Right cardiac atrium (tissue), 5 donors: ENCODE results near the gene TFB2M. TPM values are rescaled to one million over a fixed set of nuclear protein-coding genes. Genes with fewer than 3 reads are reported as not detected.
"Not testable (repeated sequence)": the region's sequence is repeated elsewhere in the genome, so short reads cannot be mapped to it uniquely, and the experiment has no call there.

ENCODE experiments used
- ATAC-seq, 2 donors: fragments of 200-7000 bp; cut with Tn5 transposase; one replicate each; pipeline versions ENCODE4 v1.8.0 to v1.9.1; 2020; ENCODE audit warnings: moderate library complexity in 2 of 2, mild to moderate bottlenecking in 1 of 2
- DNase-seq, 3 donors: peaks; one replicate each; pipeline ENCODE4 v3.0.0-alpha.2; 2020
- H3K27ac ChIP-seq: one replicate; pipeline ENCODE4 v1.5.1; 2013; ENCODE audit warnings: mild to moderate bottlenecking, low read length, control low read depth, moderate library complexity
- H3K27me3 ChIP-seq: one replicate; pipeline ENCODE4 v1.6.1; 2013; ENCODE audit not compliant: control insufficient read depth, insufficient read depth
- H3K4me1 ChIP-seq: one replicate; pipeline ENCODE4 v1.6.1; 2013; ENCODE audit warnings: low read length; ENCODE audit not compliant: control insufficient read depth, insufficient read depth
- H3K4me3 ChIP-seq: one replicate; pipeline ENCODE4 v1.5.1; 2013; ENCODE audit warnings: low read length, control low read depth
- H3K9me3 ChIP-seq: one replicate; pipeline ENCODE4 v1.6.1; 2013; ENCODE audit warnings: low read length; ENCODE audit not compliant: control insufficient read depth
- WGBS: extraction: QIAGEN DNeasy Blood & Tissue Kit; methylation state at CpG from one replicate; pipeline ENCODE4 v1.1.7; 2013; 5-methylcytosine and 5-hydroxymethylcytosine counted together
- intact Hi-C, 4 donors: fragments of 100-400 bp; cut with DNase I; formaldehyde crosslinking; loops; one replicate each; pipeline versions ENCODE4 v1.11.0 to v1.14.0; 2022 to 2023
- polyA plus RNA-seq: library from polyadenylated mRNA; stranded (reverse); fragments of 200-250 nt; gene quantifications from one replicate; pipeline ENCODE4 v1.2.3, GENCODE V29; 2013
- total RNA-seq, 4 donors: library from RNA; stranded (reverse); fragmentation: NEBNext Ultra II Directional; extraction: Animal tissue kit (Norgen Biotek cat#: 25700); gene quantifications; one replicate each; pipeline ENCODE4 v1.2.1, GENCODE V29; 2021
- donor health status: healthy with polysubstance abuse.
- donor health status: DM: no; HTN: yes; CAD: no.
- donor health status: DM: no; HTN: no; CAD: no.
- donor health status: DM: no; HTN: yes; CAD: no; lungs with severe emphysema.
- donor health status: DM: yes; HTN: yes; CAD: no.

TFB2M gene
- total and polyA plus RNA-seq, 5 donors = 9.9 to 13.6 (median 10.9) TPM

- no peak overlapping the region for H3K4me3 ChIP-seq
- no peaks in the 10 kb centered on the region for H3K9me3 ChIP-seq
- 92% methylated on average over 2 of the region's 2 CpGs for WGBS
- H3K27ac ChIP-seq = peak overlapping the region; percentile 20
- H3K27me3 ChIP-seq = no peaks in the 10 kb centered on the region
- H3K4me1 ChIP-seq = peaks cover 25% of the 10 kb centered on the region
- intact Hi-C loops = no loop called here
- DNase-seq = no peak
- ATAC-seq = no peak
Measured at GRCh38 chr1:246583056-246583440, 17.0 kb upstream of the TFB2M start.

- intact Hi-C loops = no loop called here
- H3K27ac ChIP-seq = peak overlapping the region; percentile 20
Measured at GRCh38 chr1:246582301-246583055, 16.4 kb upstream of the TFB2M start.

GRCh38 chr1:246580497-246581370, 14.7 kb upstream of the TFB2M start:
- H3K9me3 ChIP-seq = no peaks in the 10 kb centered on the region
- ATAC-seq = no peak
- H3K4me1 ChIP-seq = peaks cover 25% of the 10 kb centered on the region
- peak overlapping the region; percentile 19 for H3K27ac ChIP-seq
- no peaks in the 10 kb centered on the region for H3K27me3 ChIP-seq
- no peak overlapping the region for H3K4me3 ChIP-seq
- DNase-seq = no peak
- intact Hi-C loops = no loop called here
- 84% methylated on average over 15 of the region's 15 CpGs for WGBS

More at GRCh38 chr1:246582301-246583055, 16.4 kb upstream of the TFB2M start:
- no peaks in the 10 kb centered on the region for H3K9me3 ChIP-seq
- 80% methylated on average over 17 of the region's 17 CpGs for WGBS
- H3K4me1 ChIP-seq = peaks cover 25% of the 10 kb centered on the region
- ATAC-seq = no peak
- no peak overlapping the region for H3K4me3 ChIP-seq
- no peaks in the 10 kb centered on the region for H3K27me3 ChIP-seq
- DNase-seq = peak in 1 of 3 donors; percentile 51

- Histone ChIP-seq H3K4me3 (no peak overlapping the region), H3K9me3 (no peaks in the 10 kb centered on the region), H3K4me1 (peaks cover 20% of the 10 kb centered on the region), H3K27me3 (no peaks in the 10 kb centered on the region), H3K27ac (no peak overlapping the region)
- DNase-seq = no peak
- intact Hi-C loops = no loop called here
- 5% methylated on average over 3 of the region's 3 CpGs for WGBS
- peak; percentile 58 to 74 for ATAC-seq
Measured at GRCh38 chr1:246579818-246580217, 13.8 kb upstream of the TFB2M start.

- no peak overlapping the region for H3K27ac ChIP-seq
- no peaks in the 10 kb centered on the region for H3K9me3 ChIP-seq
- no peaks in the 10 kb centered on the region for H3K27me3 ChIP-seq
- 24% methylated on average over 2 of the region's 2 CpGs for WGBS
- DNase-seq (no peak), ATAC-seq (no peak)
- H3K4me1 ChIP-seq = peaks cover 10% of the 10 kb centered on the region
- no peak overlapping the region for H3K4me3 ChIP-seq
- intact Hi-C loops = no loop called here
Measured at GRCh38 chr1:246577720-246578106, 11.7 kb upstream of the TFB2M start.

- H3K27ac ChIP-seq = no peak overlapping the region
- H3K9me3 ChIP-seq = no peaks in the 10 kb centered on the region
- 68% methylated on average over 5 of the region's 5 CpGs for WGBS
- ATAC-seq = no peak
- no peaks in the 10 kb centered on the region for H3K27me3 ChIP-seq
- DNase-seq = no peak
- H3K4me1 ChIP-seq = peaks cover 9% of the 10 kb centered on the region
- H3K4me3 ChIP-seq = no peak overlapping the region
- intact Hi-C loops = no loop called here
Measured at GRCh38 chr1:246577082-246577719, 11.1 kb upstream of the TFB2M start.

GRCh38 chr1:246576709-246577032, 10.6 kb upstream of the TFB2M start:
- H3K4me1 ChIP-seq = peaks cover 9% of the 10 kb centered on the region
- intact Hi-C loops = no loop called here

GRCh38 chr1:246573491-246573890, 7.4 kb upstream of the TFB2M start:
- WGBS = 44% methylated on average over 6 of the region's 6 CpGs
- Histone ChIP-seq H3K27ac (peak overlapping the region; percentile 52), H3K4me3 (no peak overlapping the region), H3K4me1 (no peaks in the 10 kb centered on the region), H3K27me3 (no peaks in the 10 kb centered on the region), H3K9me3 (no peaks in the 10 kb centered on the region)
- ATAC-seq (peak; percentile 9 to 32), DNase-seq (no peak)
- intact Hi-C loops = no loop called here

More at GRCh38 chr1:246576709-246577032, 10.6 kb upstream of the TFB2M start:
- DNase-seq (no peak), ATAC-seq (no peak)
- H3K27ac ChIP-seq = no peak overlapping the region
- 68% methylated on average over 3 of the region's 3 CpGs for WGBS
- no peaks in the 10 kb centered on the region for H3K27me3 ChIP-seq
- H3K9me3 ChIP-seq = no peaks in the 10 kb centered on the region
- no peak overlapping the region for H3K4me3 ChIP-seq

GRCh38 chr1:246572785-246573184, 6.7 kb upstream of the TFB2M start:
- no peaks in the 10 kb centered on the region for H3K27me3 ChIP-seq
- intact Hi-C loops = no loop called here

GRCh38 chr1:246571953-246572352, 5.9 kb upstream of the TFB2M start:
- WGBS = 98% methylated on average over 1 of the region's 1 CpG
- Histone ChIP-seq H3K27me3 (no peaks in the 10 kb centered on the region), H3K4me3 (no peak overlapping the region), H3K27ac (peak overlapping the region; percentile 25), H3K9me3 (no peaks in the 10 kb centered on the region), H3K4me1 (no peaks in the 10 kb centered on the region)
- intact Hi-C loops = no loop called here
- ATAC-seq (no peak), DNase-seq (no peak)

More at GRCh38 chr1:246572785-246573184, 6.7 kb upstream of the TFB2M start:
- H3K27ac ChIP-seq = peak overlapping the region; percentile 27
- H3K4me3 ChIP-seq = no peak overlapping the region
- WGBS = 57% methylated on average over 3 of the region's 3 CpGs
- no peak for DNase-seq
- ATAC-seq = no peak
- no peaks in the 10 kb centered on the region for H3K9me3 ChIP-seq
- no peaks in the 10 kb centered on the region for H3K4me1 ChIP-seq

GRCh38 chr1:246571309-246571708, 5.2 kb upstream of the TFB2M start:
- 54% methylated on average over 4 of the region's 4 CpGs for WGBS
- H3K9me3 ChIP-seq, intact Hi-C loops, H3K4me3 ChIP-seq, DNase-seq, H3K27ac ChIP-seq, H3K4me1 ChIP-seq, H3K27me3 ChIP-seq: not testable (repeated sequence)
- ATAC-seq = peak in 1 of 2 donors; percentile 64
